Gastroesophageal sphincter (tissue), 3 donors: ENCODE data around the gene BCL6.

Source experiments
- CTCF ChIP-seq, 4 experiments: fragments of 200-600 bp in 2 of 4; fragments of 450-650 bp in 2 of 4; sonication (generic) in 1 of 4; IDR thresholded peaks; one replicate each; pipeline ENCODE4 v1.5.1; 2017 to 2019; ENCODE audit warnings: antibody characterized with exemption in 4 of 4, mild to moderate bottlenecking in 2 of 4, moderate library complexity in 2 of 4
- EP300 ChIP-seq: sonication (generic); formaldehyde crosslinking; IDR thresholded peaks from one replicate; pipeline ENCODE4 v1.6.1; 2017; ENCODE audit warnings: antibody characterized with exemption, mild to moderate bottlenecking
- POLR2A ChIP-seq, 2 donors: fragments of 450-650 bp; IDR thresholded peaks; one replicate each; pipeline ENCODE4 v1.6.1; 2017; ENCODE audit warnings: antibody characterized with exemption in 2 of 2, mild to moderate bottlenecking in 2 of 2, moderate library complexity in 1 of 2
- POLR2AphosphoS5 ChIP-seq: sonication (generic); formaldehyde crosslinking; IDR thresholded peaks from one replicate; pipeline ENCODE4 v1.6.1; 2017; ENCODE audit warnings: antibody characterized with exemption

DNA sequence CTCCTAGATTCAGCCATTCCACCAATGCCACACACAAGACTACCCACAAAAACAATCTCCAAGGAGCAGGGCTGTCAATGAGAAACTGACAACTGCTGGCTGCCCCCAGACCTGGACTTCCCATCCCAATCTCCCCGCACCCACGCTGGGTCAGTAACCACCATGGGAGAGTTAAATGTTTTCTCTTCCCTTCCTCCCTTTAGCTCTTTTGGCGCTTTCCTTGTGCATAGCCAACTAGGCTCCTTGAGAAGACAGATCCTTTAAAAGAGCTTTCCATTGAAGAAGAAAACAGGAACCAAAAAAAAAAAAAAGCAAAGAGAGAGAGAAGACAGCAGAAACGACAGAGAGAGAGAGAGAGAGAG lies 8.3 kb downstream of the BCL6 start:
- TF ChIP-seq CTCF (IDR thresholded peaks at IDR 0.05) (no peak), POLR2A (IDR thresholded peaks at IDR 0.05) (no peak), POLR2AphosphoS5 (no peak), EP300 (no peak)
